DMS79 (cell line): ENCODE measurements around the gene FRYL.
"Not testable (repeated sequence)": the region's sequence is repeated elsewhere in the genome, so short reads cannot be mapped to it uniquely, and the experiment has no call there.

ENCODE experiments used
- DNase-seq: peaks from one replicate; lab custom pipeline; 2025; lab: John Stamatoyannopoulos, UW

FRYL gene

DNA sequence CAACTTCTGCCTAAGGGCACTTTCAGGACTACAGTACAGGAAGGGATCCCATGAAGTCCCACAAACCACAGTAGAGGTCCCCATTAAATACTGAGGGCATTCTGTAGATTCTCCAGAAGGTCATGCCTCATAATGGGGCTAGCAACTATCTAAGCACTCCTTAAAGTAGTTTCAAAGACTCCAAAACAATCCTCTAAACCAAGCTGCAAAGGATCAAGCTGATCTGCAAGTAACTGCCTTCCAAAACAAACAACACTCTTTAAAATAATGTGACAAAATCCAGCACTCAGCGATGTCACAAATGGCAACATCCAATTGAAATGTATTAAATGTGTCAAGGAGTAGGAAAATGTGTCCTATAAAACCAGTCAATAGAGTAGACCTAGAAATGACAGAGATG is 118.7 kb downstream of the FRYL start:
- DNase-seq = no peak

DNA sequence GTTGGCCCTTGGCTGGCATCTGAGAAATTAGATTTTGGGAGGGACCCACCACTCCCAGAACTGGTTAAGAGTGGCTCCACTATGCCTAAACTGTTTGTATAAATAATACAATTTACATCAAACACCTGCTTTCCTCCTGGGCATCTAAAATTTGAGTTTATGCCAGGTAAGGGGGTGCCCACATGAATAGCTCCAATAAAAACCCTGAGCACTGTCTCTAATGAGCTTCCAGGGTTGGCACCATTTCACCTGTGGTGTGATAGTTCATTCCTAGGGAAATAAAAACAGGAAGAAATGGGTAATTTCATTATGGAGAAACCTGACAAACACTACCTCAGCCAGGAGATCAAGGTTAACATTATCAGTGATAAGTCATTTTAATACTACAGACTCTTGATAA is 119.7 kb downstream of the FRYL start:
- no peak for DNase-seq

DNA sequence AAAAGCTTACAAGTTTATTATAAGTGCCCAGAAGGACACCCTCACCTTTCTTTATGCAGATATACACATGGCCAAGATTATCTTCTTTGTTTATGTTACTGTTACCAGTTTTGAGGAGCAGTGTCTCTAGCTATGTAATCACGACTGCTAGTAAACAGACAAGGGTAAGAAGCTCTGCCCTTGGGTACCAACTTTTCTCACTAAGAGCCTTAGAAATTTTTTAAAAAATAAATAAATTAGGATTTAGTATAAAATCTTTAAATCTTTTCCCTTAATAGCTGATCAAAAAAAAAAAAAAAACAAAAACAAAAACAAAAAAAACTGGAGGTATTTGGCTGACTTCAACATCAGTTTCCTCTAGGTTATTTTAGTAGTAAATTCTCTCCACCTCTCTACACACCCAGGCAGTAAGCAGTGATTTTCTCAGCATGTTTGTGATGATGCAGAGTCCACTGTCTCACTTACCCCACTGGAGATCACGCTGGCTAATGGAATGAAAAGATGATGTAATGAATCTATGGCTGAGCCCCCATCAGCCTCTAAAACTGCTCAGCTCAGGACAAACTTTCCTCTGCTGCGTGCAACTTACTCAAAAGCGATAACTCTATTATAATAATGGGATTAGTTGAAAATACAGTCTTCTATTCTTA is 125.9 kb downstream of the FRYL start:
- DNase-seq = no peak

DNA sequence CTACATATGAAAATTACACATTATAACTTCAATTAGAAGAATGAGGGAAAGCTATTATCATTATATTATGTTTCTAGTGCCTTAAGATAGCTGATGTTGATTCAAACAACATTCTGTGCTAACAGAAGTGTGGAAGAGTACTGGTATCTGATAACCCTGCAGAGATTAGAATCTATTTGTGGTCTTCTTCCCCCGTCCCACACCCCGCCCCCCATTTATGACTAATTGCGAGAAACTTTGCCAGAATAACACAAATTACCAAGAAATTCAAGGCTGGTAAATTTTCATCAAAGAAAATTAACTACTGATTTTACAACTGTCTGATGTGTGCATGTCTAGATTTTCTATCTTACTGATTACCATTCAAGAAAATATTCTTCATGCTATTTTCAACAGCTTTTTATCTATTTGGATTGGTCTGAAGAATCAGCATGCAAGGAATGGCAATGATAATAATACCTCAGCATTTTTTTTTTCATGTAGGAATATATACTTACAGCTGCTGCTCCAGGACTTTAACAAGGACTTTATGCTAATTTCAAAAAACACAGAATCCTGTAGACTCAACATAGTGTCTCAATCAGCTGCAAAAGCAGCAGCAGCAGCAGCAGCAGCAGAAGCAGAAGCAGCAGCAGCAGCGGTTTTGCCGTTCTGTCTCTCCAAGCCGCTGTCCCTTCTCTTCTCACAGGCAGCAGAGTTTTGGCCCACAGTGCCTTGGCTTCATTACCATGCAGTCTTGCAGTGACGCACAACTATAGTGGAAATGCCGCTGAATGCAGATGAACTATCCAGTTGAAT is 126.7 kb downstream of the FRYL start:
- no peak for DNase-seq

DNA sequence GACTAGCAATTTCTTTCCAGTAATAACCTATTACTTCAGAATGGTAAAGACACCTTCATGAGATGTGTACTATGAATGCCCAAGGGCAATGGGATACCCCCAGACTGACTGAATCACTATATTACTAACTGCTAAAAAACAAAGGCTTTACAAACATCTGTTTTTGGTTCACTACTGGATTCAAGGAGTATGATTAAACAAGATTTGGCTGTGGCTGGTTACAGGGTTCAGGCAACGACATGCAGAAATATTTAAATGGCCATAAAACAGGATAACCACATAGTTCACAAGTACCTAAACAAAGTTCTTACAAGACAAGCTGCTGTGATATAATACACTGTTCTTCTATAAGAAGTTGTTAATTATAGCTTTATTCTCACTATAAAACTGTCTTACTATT is 128.2 kb downstream of the FRYL start:
- DNase-seq = no peak

DNA sequence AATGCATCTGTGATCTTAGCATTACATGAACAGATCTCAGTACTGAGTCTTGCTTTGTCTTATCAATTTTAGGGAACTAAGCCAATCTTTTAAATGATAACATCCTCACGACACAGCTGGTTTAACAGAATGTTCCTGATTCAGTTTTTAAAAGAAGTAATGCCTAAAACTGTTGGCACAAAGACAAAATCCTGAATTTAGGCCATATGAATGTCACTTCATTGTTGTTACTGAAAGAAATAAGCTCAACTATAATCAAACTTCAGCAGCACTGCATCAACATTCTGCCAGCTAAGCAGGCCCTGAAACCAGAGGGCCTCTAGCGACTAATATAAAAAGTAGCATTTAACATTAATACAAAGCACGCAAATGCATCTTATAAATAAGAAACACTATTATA is 130.6 kb downstream of the FRYL start:
- no peak for DNase-seq

DNA sequence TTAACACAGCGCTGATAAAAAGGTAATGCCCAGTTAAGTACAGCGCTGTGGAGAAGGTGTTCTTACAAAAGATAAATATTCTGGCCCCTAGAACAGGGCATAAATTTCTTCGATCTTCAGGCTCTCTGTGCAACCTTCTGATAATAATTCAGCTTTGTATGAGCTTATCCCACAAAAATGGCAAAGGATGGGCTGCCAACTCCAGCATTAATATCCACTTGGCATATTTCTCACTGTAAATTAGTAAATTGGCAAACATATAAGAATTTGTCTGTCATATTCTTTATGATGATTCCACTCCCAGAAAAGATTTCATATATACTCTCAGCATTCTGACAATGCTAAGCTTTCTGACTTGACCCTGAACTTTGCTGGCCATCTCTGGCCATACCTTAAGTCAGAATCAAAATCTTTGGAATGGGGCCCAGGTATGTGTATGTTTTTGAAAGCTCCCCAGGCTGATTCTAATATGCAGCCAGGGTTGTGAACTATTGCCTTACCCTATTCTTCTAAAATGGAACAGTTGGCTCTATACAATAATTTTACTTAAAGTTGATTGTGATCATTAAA is 134.8 kb downstream of the FRYL start:
- no peak for DNase-seq

DNA sequence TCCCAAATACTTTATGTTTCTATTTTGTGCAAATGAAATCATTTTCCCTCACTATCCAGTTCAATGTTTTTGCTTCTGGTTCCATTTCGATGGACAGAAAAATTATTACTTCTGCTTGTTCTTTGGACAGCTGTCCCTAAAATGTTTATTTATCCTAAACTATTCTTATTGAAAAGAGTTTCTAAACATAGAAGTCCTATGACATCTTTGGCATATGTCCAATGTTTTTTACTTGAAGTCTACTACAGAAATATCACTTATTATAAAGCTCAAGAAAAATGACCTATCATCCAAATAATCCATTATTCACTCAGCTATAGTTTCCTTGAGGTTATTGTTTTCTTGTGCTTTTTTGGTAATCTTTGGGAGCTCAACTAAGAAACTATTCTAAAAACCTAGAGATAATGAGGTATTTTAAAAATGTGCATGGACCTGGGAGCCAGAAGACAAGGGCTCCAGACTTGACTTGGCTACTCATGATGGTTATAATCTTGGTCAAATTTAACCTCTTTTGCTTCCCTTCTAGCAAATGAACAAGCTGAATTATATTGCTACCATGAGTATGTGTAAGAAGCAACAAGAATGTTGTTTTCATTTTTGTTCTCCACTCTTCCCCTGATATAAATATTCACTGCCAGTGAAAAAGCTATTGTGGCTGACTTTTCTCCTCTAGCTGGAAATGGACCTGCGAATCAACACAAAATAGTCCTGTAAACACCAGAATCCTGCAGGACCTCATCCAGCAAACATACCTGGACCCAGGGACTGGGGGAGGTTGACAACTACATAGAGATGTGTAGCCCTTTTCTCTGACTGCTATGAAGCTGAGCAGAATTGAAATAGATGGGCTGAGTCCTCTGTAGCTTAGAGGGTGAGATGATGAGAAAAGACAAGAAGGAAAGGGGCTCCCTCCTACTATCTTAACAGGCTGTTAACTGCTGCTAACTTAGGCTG is 137.4 kb downstream of the FRYL start:
- DNase-seq = no peak

DNA sequence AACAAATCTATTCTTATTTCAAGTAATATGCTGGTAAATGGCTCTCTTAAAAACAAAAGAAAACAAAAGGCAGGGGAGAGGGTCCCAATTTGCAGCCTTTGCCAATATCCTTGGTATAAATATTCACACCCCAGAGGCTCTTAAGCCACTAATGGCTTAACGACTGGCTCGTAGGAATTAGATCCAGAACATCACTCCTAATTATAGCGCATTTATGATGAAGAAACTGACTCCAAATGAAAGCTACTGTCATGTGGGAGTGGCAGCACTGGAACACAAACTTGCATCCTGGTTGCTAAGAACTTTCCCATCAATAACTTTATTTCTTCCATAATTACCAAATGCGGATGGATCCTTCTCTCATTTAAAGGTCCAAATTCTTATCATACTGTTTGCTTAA is 138.7 kb downstream of the FRYL start:
- DNase-seq = no peak

DNA sequence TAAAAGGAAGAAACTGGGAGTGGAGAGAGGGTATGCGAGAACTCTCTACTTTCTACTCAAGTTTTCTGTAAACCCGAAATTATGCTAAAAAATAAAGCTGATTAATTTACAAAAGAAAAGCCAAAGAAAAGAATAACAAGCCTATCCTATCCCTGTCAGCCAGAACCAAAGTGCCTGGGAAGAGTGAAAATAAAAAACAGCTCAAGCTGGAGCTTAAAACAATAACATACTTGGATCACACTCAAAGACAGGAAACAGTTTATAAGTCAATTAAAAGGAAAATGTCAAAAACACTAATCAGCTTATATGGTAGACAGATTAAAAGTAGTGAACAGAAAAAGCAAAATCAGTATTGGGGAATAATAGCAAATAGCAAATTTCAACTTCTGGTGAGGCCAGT is 139.4 kb downstream of the FRYL start:
- DNase-seq = no peak

DNA sequence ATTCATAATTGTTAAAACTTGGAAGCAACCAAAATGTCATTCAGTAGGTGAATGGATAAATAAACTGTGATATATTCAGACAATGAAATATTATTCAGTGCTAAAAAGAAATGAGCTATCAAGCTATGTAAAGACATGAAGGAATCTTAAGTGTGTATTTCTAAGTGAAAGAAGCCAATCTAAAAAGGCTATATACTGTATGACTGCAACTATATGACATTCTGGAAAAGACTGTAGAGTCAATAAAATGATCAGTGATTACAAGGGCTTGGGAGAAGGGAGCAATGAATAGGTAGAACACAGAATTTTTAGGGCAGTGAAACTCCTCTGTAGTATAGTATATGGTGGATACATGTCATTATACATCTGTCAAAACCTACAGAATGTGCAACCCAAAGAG is 139.9 kb downstream of the FRYL start:
- no peak for DNase-seq

DNA sequence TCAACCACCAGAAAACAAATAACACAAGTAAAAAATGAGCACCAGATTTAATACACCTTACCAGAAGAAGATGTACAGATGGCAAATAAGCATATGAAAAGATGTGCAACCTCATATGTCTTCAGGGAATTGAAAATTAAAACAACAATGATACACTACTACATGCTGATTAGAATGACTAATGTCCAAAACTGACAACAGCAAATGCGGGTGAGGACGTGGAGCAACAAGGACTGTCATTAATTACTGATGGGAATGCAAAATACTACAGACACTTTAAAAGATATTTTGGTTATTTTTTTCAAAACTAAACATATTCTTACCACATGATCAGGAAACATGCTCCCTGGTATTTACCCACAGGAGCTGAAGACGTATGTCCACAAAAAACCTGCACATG is 140.3 kb downstream of the FRYL start:
- DNase-seq = no peak

DNA sequence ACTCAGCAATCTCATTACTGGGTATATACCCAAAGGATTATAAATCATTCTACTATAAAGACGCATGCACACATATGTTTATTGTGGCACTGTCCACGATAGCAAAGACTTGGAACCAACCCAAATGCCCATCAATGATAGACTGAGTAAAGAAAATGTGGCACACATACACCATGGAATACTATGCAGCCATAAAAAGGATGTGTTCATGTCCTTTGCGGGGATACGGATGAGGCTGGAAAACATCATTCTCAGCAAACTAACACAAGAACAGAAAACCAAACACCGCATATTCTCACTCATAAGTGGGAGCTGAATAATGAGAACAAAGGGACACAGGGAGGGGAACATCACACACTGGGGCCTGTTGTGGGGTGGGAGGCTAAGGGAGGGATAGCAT is 141.5 kb downstream of the FRYL start:
- DNase-seq = not testable (repeated sequence)

DNA sequence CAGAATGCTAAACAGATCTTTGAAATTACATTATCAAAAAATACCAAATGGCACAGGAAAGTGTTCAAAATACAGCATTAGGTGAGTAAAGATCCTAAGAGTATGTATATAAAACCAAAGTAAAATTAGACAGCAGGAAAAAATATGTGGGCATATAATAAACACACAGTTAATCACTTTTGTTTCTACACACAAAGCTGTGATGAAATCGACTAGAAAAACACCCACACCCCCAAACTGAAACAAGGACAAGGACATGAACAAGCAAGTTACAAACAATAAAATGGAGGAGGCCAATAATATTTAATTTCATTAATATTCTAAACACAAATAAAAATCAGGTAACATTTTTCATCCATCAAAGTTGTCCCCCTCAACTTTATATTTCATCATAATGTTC is 143.2 kb downstream of the FRYL start:
- no peak for DNase-seq

DNA sequence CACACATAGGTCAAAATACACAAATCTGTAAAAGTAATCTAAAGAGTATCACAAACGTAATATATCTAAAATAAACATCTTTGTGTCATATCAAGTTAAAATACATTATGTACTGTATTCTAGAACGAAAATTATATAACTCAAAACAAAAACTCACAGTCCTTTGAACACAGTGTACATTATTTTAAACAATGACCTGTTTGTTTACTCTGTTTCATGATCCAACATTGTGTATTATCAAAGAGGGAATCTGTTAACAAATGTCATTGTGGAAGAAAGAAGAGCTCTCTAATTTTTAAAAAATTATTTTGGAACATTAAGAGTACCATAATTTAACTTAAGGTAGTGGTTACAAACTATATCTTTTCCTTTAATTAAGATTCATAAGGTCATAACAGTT is 144.1 kb downstream of the FRYL start:
- DNase-seq = no peak

DNA sequence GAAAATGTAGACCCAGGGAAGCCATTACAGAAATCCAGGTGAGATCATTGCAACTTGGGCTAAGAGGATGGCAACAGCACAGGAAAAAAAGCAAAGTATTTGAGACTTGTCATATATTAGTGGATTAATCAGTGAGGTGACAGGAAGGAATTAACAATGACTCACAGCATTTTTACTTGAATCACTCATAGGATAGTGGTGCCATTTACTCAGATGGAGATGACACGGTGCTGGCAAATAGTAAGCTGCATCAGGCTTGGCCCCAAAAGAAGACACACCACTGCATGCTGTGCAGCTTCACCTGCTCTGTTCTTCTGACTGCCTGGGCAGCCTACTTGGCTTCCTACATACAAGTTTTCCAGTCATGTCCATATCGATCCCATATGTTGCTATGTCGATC is 144.8 kb downstream of the FRYL start:
- no peak for DNase-seq

DNA sequence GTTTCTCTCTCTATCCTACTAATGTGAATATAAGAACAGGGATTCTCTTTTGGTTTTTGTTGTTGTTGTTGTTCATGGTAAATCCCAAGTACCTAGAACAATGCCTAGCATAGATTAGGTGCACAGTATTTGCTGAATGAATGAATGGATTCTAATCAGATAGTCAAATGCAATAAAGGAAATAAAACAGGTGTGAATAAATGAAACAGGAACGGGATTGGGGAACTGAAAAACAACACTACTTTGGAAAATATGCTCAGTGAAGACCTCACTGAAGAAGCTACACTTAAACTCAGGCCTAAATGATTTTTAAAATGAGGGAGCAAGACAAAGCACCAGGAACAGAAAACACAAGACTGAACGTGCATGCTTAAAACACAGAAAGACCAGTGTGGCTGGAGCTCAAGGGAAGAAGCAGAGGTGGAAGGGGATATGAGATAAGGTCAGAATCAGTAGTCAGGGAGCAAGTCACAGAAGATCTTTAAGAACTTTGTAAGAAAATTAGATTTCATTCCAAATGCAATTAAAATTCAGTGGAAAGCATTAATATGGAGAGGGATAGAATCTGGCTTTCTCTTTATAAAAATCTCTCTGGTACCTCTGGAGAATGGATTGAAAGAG is 145.3 kb downstream of the FRYL start:
- DNase-seq = no peak

DNA sequence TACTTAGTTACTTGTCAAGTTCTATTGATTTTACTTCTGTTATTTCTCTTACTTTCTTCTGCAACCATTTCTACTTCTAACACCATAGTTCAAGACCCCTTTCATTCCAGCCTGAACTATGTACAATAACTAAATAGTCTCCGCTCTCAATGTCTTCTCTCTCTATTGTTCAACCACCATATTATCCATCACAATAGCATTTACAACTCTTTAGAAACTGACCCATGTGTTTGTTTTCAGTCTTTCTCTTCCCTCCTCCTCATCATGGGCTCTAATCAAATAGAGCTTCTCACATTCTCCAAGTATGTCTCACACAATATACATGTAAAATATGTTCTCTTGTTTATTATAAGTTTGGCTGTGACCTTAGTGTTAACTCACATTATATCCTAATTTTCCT is 146.4 kb downstream of the FRYL start:
- DNase-seq = no peak

DNA sequence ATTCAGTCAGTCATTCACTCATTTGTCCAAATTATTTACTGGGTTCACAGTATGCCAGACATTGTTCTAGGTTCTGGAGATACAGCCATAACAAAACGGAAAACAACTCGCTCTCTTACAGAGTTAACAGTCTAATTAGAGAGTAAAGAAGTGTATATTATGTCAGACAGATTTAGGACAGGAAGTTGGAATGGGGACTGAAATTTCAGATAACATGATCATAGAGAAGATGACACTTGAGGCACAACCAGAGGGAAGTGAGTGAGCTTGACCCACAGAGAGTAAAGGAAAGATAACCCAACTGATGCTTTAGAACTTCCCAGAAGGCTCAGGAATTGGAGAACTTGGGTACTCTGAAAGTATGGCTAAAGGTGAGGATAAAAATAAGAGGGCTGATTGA is 150.6 kb downstream of the FRYL start:
- DNase-seq = no peak

DNA sequence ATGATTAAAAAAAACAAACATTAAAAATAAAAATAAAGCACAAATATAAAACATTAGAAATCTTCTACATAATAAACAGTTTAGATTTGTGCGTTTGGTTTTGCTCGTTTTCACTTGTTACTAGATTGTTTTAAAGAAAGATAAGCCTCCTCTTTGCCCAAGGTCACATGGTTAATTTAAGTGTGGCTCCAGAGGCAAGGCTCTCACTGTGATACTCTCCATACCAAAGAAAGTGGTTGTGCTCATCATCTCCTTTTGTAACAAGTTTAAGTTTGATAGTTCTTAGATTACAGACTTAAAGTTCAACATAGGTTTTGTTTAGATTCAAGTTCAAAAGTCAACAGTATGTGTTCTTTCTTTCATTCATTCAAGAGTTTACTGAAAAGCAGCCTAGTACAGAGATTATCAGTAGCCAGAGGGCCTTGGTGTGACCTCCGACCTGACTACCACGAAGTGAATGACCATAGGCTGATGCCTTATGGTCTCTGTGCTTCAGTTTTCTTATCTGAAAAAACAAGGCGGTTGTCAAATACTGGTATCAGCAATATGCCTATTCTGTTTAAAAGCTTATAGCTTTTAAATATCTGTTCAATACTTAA is 156.8 kb downstream of the FRYL start:
- DNase-seq = no peak

DNA sequence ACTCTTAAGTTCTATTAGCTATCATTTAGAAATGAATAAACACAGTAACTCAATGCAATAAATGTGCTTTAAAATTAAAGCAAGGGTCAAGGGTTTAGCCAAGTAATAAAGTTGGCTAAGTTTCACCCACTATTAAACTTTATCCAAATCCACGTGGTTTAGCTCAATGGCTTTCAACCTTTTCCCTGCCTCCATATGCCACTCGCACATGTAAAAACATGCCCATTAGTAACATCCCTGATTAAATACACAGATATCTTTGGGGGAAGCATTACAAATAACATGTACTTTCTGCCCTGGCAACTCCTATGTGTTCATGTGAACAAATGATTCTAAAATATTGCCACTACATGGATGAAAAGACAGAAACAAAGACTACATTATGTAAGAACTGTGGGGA is 159.2 kb downstream of the FRYL start:
- DNase-seq = no peak

DNA sequence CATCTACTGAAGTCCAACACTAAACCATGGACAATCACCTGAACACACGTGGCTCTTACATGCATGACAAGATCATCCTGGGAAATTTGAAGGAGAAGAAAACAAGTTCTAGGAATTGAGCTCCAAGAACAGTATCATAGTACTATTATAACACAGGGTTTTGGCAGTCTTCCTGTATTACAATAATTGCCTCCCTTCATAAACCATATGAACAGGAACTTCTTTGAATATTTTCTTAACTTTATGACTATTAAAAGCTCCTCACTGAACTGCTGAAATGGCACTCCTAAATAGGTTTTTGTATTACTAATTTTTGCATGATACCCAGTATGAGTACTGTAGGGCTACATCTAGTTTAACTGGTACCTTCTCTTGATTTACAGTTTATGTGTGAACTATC is 160.0 kb downstream of the FRYL start:
- no peak for DNase-seq
